A673 (cell line): ENCODE measurements around the gene KLHL35. TPM values are rescaled to one million over a fixed set of nuclear protein-coding genes. Genes with fewer than 3 reads are reported as not detected.

Source experiments
- BruUV-seq: library from RNA; stranded (reverse); fragments of 400-500 nt; replicated peaks from 2 replicates; lab custom pipeline; 2021; lab: Mats Ljungman, UMichigan
- CTCF ChIA-PET: fragments of 300-600 bp; sonication (Branson Sonifier 250); formaldehyde crosslinking; loops from one replicate; lab custom pipeline; 2022; ENCODE audit warnings: antibody characterized with exemption; lab: Charles Lee
- POLR2A ChIA-PET: fragments of 300-600 bp; sonication (Branson Sonifier 250); formaldehyde crosslinking; loops from one replicate; lab custom pipeline; 2022; ENCODE audit warnings: antibody characterized with exemption; ENCODE audit not compliant: low non-redundant PET; lab: Charles Lee
- DNase-seq: peaks from one replicate; pipeline ENCODE4 v3.0.0-alpha.2; 2015; ENCODE audit warnings: low spot score
- H3K27ac ChIP-seq: fragments of 200-600 bp; sonication (generic); 2 replicates; pipeline ENCODE4 v1.5.1; 2016; ENCODE audit warnings: mixed run types, low read depth, mild to moderate bottlenecking, mixed read lengths, antibody characterized with exemption, low read length; ENCODE audit not compliant: poor library complexity, severe bottlenecking
- H3K27me3 ChIP-seq: fragments of 200-600 bp; sonication (generic); replicated peaks from 2 replicates; pipeline ENCODE4 v1.6.1; 2017; ENCODE audit warnings: mixed run types, low read depth, mild to moderate bottlenecking, mixed read lengths, antibody characterized with exemption, low read length; ENCODE audit not compliant: insufficient read depth, poor library complexity
- H3K36me3 ChIP-seq: fragments of 200-600 bp; sonication (generic); 2 replicates; pipeline ENCODE4 v1.6.1; 2016; ENCODE audit warnings: mixed run types, mild to moderate bottlenecking, mixed read lengths, antibody characterized with exemption, low read length; ENCODE audit not compliant: insufficient read depth, poor library complexity, severe bottlenecking
- H3K4me1 ChIP-seq: fragments of 200-600 bp; sonication (generic); 2 replicates; pipeline ENCODE4 v1.6.1; 2017; ENCODE audit warnings: mixed run types, mild to moderate bottlenecking, mixed read lengths, antibody characterized with exemption, low read length; ENCODE audit not compliant: insufficient read depth, poor library complexity, severe bottlenecking
- H3K4me3 ChIP-seq: fragments of 200-600 bp; sonication (generic); 2 replicates; pipeline ENCODE4 v1.5.1; 2016; ENCODE audit warnings: low read depth, mixed run types, mild to moderate bottlenecking, mixed read lengths, low read length; ENCODE audit not compliant: poor library complexity, severe bottlenecking
- H3K9me3 ChIP-seq: fragments of 200-600 bp; sonication (generic); 2 replicates; pipeline ENCODE4 v1.6.1; 2016; ENCODE audit warnings: mixed run types, low read depth, mild to moderate bottlenecking, mixed read lengths, antibody characterized with exemption, low read length; ENCODE audit not compliant: poor library complexity, severe bottlenecking
- CTCF ChIP-seq: fragments of 300-800, 200-600 bp; sonication (generic); conservative IDR thresholded peaks from 2 replicates; pipeline ENCODE4 v1.5.1; 2017; ENCODE audit warnings: low read depth, mild to moderate bottlenecking, antibody characterized with exemption, low read length, moderate library complexity, mixed read lengths
- EZH2 ChIP-seq: fragments of 200-600 bp; sonication (generic); IDR thresholded peaks from 2 replicates; pipeline ENCODE4 v1.6.1; 2017; ENCODE audit warnings: borderline replicate concordance, low read depth, mild to moderate bottlenecking, mixed read lengths, antibody characterized with exemption, low read length; ENCODE audit not compliant: poor library complexity, severe bottlenecking
- intact Hi-C: fragments of 100-400 bp; cut with micrococcal nuclease; formaldehyde crosslinking; loops from one replicate; pipeline ENCODE4 v1.10.0; 2022; ENCODE audit not compliant: unreplicated experiment
- total RNA-seq: library from RNA; stranded (reverse); gene quantifications from 2 replicates; pipeline ENCODE4 v1.2.3, GENCODE V29; 2021

KLHL35 gene
- total RNA-seq, 1 experiment from 2014 or later, result 0.88 TPM

GRCh38 chr11:75429641-75429901 is 3.4 kb downstream of the KLHL35 start:
- Histone ChIP-seq H3K27ac (no peak overlapping the region), H3K36me3 (no peaks in the 10 kb centered on the region), H3K4me3 (no peak overlapping the region), H3K9me3 (peaks cover 6% of the 10 kb centered on the region), H3K4me1 (peaks cover 15% of the 10 kb centered on the region), H3K27me3 (peaks cover 44% of the 10 kb centered on the region)
- no TSS peak for BruUV-seq
- DNase-seq, result no peak
- CTCF ChIA-PET, result interaction anchor here (0.6 kb wide), 1 partner anchor 44 kb away, joined by 4 read pairs; no protein-coding TSS in a partner anchor
- no peak for TF ChIP-seq CTCF
- TF ChIP-seq EZH2, result no peak
- POLR2A ChIA-PET, result no interaction called here
- intact Hi-C loops, result no loop called here

DNA sequence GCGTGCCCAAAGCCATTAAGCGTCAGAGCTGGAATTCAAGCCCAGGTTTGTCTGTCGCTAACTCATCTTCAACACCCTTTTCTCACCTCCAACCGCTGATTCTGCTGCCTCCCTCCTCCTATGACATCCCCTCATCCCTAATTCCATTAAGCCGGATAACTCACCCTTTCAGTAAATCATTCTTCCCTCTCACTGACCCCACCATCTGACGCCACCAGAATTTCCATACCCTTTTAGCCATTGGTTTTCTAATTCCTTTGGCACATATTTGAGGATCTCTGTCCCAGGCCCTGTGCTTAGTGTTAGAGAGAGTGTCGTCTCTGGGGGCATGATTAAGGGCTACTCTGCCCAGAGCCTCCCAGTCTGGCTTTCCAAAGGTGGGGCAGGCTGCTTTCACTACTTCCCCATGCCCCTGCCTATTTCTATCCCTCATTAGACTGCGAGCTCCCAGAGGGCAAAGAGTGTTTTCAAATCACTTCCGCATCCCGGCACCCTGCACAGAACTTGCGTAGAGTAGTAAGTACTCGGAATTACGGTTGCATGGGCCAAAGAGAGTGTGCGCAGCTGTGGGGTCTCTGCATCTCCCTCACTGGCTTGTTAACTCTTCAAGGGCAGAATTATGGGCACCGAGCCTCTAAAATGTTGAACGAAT is 3.9 kb downstream of the KLHL35 start:
- peaks cover 44% of the 10 kb centered on the region for H3K27me3 ChIP-seq
- BruUV-seq, result no TSS peak
- no peaks in the 10 kb centered on the region for H3K36me3 ChIP-seq
- H3K9me3 ChIP-seq, result peaks cover 6% of the 10 kb centered on the region
- DNase-seq, result no peak
- peaks cover 15% of the 10 kb centered on the region for H3K4me1 ChIP-seq
- intact Hi-C loops, result no loop called here
- no peak overlapping the region for H3K27ac ChIP-seq
- ChIA-PET CTCF (interaction anchor here (0.6 to 1.2 kb wide), 2 partner anchors 21 to 43 kb away, joined by 4 to 5 read pairs; no protein-coding TSS in a partner anchor), POLR2A (no interaction called here)
- no peak overlapping the region for H3K4me3 ChIP-seq
- no peak for TF ChIP-seq EZH2
- TF ChIP-seq CTCF, result no peak

- Histone ChIP-seq H3K36me3 (no peaks in the 10 kb centered on the region), H3K4me3 (peak overlapping the region; percentile 38), H3K27ac (no peak overlapping the region), H3K4me1 (peaks cover 15% of the 10 kb centered on the region), H3K9me3 (peaks cover 6% of the 10 kb centered on the region), H3K27me3 (peaks cover 44% of the 10 kb centered on the region)
- CTCF ChIA-PET, result interaction anchor here (0.5 to 1.2 kb wide), 2 partner anchors 20 to 97 kb away, joined by 3 to 5 read pairs; partner anchors contain the start of gene GDPD5
- TF ChIP-seq CTCF (no peak), EZH2 (no peak)
- peak; percentile 99 for DNase-seq
- POLR2A ChIA-PET, result no interaction called here
- no TSS peak for BruUV-seq
- intact Hi-C loops, result no loop called here
Observed at GRCh38 chr11:75428281-75428724, 4.7 kb downstream of the KLHL35 start.
